H9 (cell line): Measurements from ENCODE around the gene ATP1A2. TPM values are rescaled to one million over a fixed set of nuclear protein-coding genes. Genes with fewer than 3 reads are reported as not detected.

Experiments used
- DNase-seq: peaks from one replicate; pipeline ENCODE4 v3.0.0-alpha.2; 2017
- H2AFZ ChIP-seq: one replicate; pipeline ENCODE4 v1.6.1; 2013; ENCODE audit warnings: mild to moderate bottlenecking, low read length, control low read depth, moderate library complexity
- H2AK5ac ChIP-seq: 2 replicates; pipeline ENCODE4 v1.6.1; 2013; ENCODE audit warnings: low read length, control low read depth, mixed read lengths; ENCODE audit not compliant: insufficient read length
- H2BK120ac ChIP-seq: one replicate; pipeline ENCODE4 v1.6.1; 2013; ENCODE audit warnings: low read depth, mild to moderate bottlenecking, low read length, control low read depth, inconsistent platforms; ENCODE audit not compliant: poor library complexity, severe bottlenecking
- H2BK12ac ChIP-seq: 2 replicates; pipeline ENCODE4 v1.6.1; 2013; ENCODE audit warnings: low read length, control low read depth, mixed read lengths, low read depth; ENCODE audit not compliant: insufficient read length
- H2BK15ac ChIP-seq: 2 replicates; pipeline ENCODE4 v1.6.1; 2013; ENCODE audit warnings: low read depth, low read length, control low read depth
- H2BK20ac ChIP-seq: one replicate; pipeline ENCODE4 v1.6.1; 2013; ENCODE audit warnings: low read depth, mild to moderate bottlenecking, low read length, control low read depth, inconsistent platforms; ENCODE audit not compliant: poor library complexity, severe bottlenecking
- H2BK5ac ChIP-seq: 2 replicates; pipeline ENCODE4 v1.6.1; 2013; ENCODE audit warnings: low read length, control low read depth, mixed read lengths; ENCODE audit not compliant: insufficient read length
- H3K14ac ChIP-seq: 2 replicates; pipeline ENCODE4 v1.6.1; 2013; ENCODE audit warnings: low read length, control low read depth; ENCODE audit not compliant: insufficient read depth
- H3K18ac ChIP-seq: 2 replicates; pipeline ENCODE4 v1.6.1; 2013; ENCODE audit warnings: low read depth, mild to moderate bottlenecking, mixed read lengths, low read length, control low read depth; ENCODE audit not compliant: insufficient read length
- H3K23ac ChIP-seq: 2 replicates; pipeline ENCODE4 v1.6.1; 2013; ENCODE audit warnings: low read length, control low read depth, mixed read lengths, low read depth; ENCODE audit not compliant: insufficient read length
- H3K23me2 ChIP-seq: 2 replicates; pipeline ENCODE4 v1.6.1; 2013; ENCODE audit warnings: low read depth, mild to moderate bottlenecking, mixed read lengths, low read length, control low read depth; ENCODE audit not compliant: insufficient read length, poor library complexity, severe bottlenecking
- H3K27ac ChIP-seq: 2 replicates; pipeline ENCODE4 v1.5.1; 2013; ENCODE audit warnings: low read length, control low read depth, mixed read lengths, low read depth; ENCODE audit not compliant: insufficient read length
- H3K27me3 ChIP-seq: 2 replicates; pipeline ENCODE4 v1.6.1; 2013; ENCODE audit warnings: low read length, control low read depth, inconsistent platforms; ENCODE audit not compliant: insufficient read depth
- H3K4ac ChIP-seq: 2 replicates; pipeline ENCODE4 v1.6.1; 2013; ENCODE audit warnings: low read depth, mild to moderate bottlenecking, control low read depth, inconsistent platforms, low read length, moderate library complexity
- H3K4me1 ChIP-seq: 2 replicates; pipeline ENCODE4 v1.6.1; 2013; ENCODE audit warnings: low read length, control low read depth, inconsistent platforms; ENCODE audit not compliant: insufficient read depth
- H3K4me2 ChIP-seq: 2 replicates; pipeline ENCODE4 v1.6.1; 2013; ENCODE audit warnings: low read length, control low read depth, mixed read lengths; ENCODE audit not compliant: insufficient read length, insufficient read depth
- H3K56ac ChIP-seq: 2 replicates; pipeline ENCODE4 v1.6.1; 2013; ENCODE audit warnings: low read depth, mild to moderate bottlenecking, mixed read lengths, low read length, control low read depth; ENCODE audit not compliant: insufficient read length
- H3K79me1 ChIP-seq: 2 replicates; pipeline ENCODE4 v1.6.1; 2013; ENCODE audit warnings: low read depth, mild to moderate bottlenecking, moderate library complexity, low read length, control low read depth, inconsistent platforms; ENCODE audit not compliant: insufficient read depth, poor library complexity, severe bottlenecking
- H3K79me2 ChIP-seq: 2 replicates; pipeline ENCODE4 v1.6.1; 2013; ENCODE audit warnings: low read length, control low read depth, inconsistent platforms; ENCODE audit not compliant: insufficient read depth
- H3K9ac ChIP-seq: 2 replicates; pipeline ENCODE4 v1.6.1; 2013; ENCODE audit warnings: low read length, control low read depth, mixed read lengths; ENCODE audit not compliant: insufficient read length; ENCODE audit errors: extremely low read depth
- H3K9me3 ChIP-seq: one replicate; pipeline ENCODE4 v1.6.1; 2013; ENCODE audit warnings: low read depth, low read length, inconsistent platforms; ENCODE audit not compliant: control insufficient read depth
- H3T11ph ChIP-seq: one replicate; pipeline ENCODE4 v1.6.1; 2013; ENCODE audit warnings: mild to moderate bottlenecking, low read length, control low read depth, inconsistent platforms
- H4K20me1 ChIP-seq: one replicate; pipeline ENCODE4 v1.6.1; 2013; ENCODE audit not compliant: control insufficient read depth, insufficient read length, insufficient read depth
- H4K5ac ChIP-seq: 2 replicates; pipeline ENCODE4 v1.6.1; 2013; ENCODE audit warnings: low read depth, mild to moderate bottlenecking, mixed read lengths, low read length, control low read depth; ENCODE audit not compliant: insufficient read length
- H4K8ac ChIP-seq: replicated peaks from 2 replicates; pipeline ENCODE4 v1.6.1; 2013; ENCODE audit warnings: low read length, control low read depth, mixed read lengths, low read depth; ENCODE audit not compliant: insufficient read length
- H4K91ac ChIP-seq: 2 replicates; pipeline ENCODE4 v1.6.1; 2013; ENCODE audit warnings: low read depth, mild to moderate bottlenecking, moderate library complexity, mixed read lengths, low read length, control low read depth; ENCODE audit not compliant: insufficient read length
- H3K27ac Mint-ChIP-seq, 3 experiments: 2 replicates in 2 of 3; 3 replicates in 1 of 3; pipeline ENCODE4 v1.8.0; 2020 to 2021; ENCODE audit warnings: mixed read lengths in 3 of 3, mild to moderate bottlenecking in 1 of 3, moderate library complexity in 1 of 3
- H3K27me3 Mint-ChIP-seq: 2 replicates; pipeline ENCODE4 v1.8.0; 2021; ENCODE audit warnings: low read depth, mild to moderate bottlenecking, moderate library complexity, mixed read lengths
- H3K36me3 Mint-ChIP-seq, 3 experiments: 2 replicates in 2 of 3; 3 replicates in 1 of 3; pipeline ENCODE4 v1.8.0; 2020 to 2021; ENCODE audit warnings: low read depth in 3 of 3, mixed read lengths in 3 of 3; ENCODE audit not compliant: insufficient read depth in 1 of 3
- H3K4me1 Mint-ChIP-seq, 2 experiments: 2 replicates each; pipeline ENCODE4 v1.8.0; 2020; ENCODE audit warnings: mixed read lengths in 2 of 2
- H3K4me3 Mint-ChIP-seq, 2 experiments: 2 replicates in 1 of 2; 3 replicates in 1 of 2; pipeline ENCODE4 v1.8.0; 2020 to 2021; ENCODE audit warnings: mild to moderate bottlenecking in 2 of 2, mixed read lengths in 2 of 2, moderate library complexity in 1 of 2
- H3K9me3 Mint-ChIP-seq, 2 experiments: 2 replicates in 1 of 2; 3 replicates in 1 of 2; pipeline ENCODE4 v1.8.0; 2020; ENCODE audit warnings: mild to moderate bottlenecking in 2 of 2, mixed read lengths in 2 of 2, moderate library complexity in 1 of 2
- CTCF ChIP-seq: fragments of 200-600 bp; sonication (generic); conservative IDR thresholded peaks from 3 replicates; pipeline ENCODE4 v1.8.0; 2021; ENCODE audit warnings: antibody characterized with exemption, mild to moderate bottlenecking
- total RNA-seq: library from RNA; stranded (reverse); gene quantifications from 2 replicates; pipeline ENCODE4 v1.2.1, GENCODE V29; 2021

The ATP1A2 gene
- total RNA-seq, 1 experiment from 2014 or later: 3.0 TPM

GRCh38 chr1:160159846-160160245 is 44.3 kb downstream of the ATP1A2 start:
- Histone ChIP-seq H3K4me2 (no peak overlapping the region), H3K4ac (no peak overlapping the region), H3T11ph (no peak overlapping the region), H3K4me1 (peaks cover 2% of the 10 kb centered on the region; the same call in 1 of the 2 replicates), H3K23ac (no peak overlapping the region), H3K18ac (no peak overlapping the region), H4K5ac (no peak overlapping the region), H2BK20ac (no peak overlapping the region), H3K9me3 (no peaks in the 10 kb centered on the region), H3K27me3 (no peaks in the 10 kb centered on the region), H2AFZ (no peak overlapping the region), H3K79me1 (no peaks in the 10 kb centered on the region), H2BK120ac (no peak overlapping the region), H3K79me2 (no peaks in the 10 kb centered on the region), H2BK12ac (no peak overlapping the region), H2BK5ac (no peak overlapping the region), H3K14ac (no peak overlapping the region), H3K9ac (no peak overlapping the region), H3K27ac (no peak overlapping the region), H3K23me2 (no peaks in the 10 kb centered on the region), H4K20me1 (no peaks in the 10 kb centered on the region), H4K91ac (no peak overlapping the region), H3K56ac (no peak overlapping the region), H2AK5ac (no peak overlapping the region), H2BK15ac (no peak overlapping the region), H4K8ac (no peak overlapping the region)
- H3K4me3 Mint-ChIP-seq: no peak overlapping the region
- no peaks in the 10 kb centered on the region for H3K9me3 Mint-ChIP-seq
- no peaks in the 10 kb centered on the region for H3K36me3 Mint-ChIP-seq
- H3K27ac Mint-ChIP-seq: no peak overlapping the region
- peaks cover 5% of the 10 kb centered on the region for H3K27me3 Mint-ChIP-seq
- peaks cover 0 to 12% of the 10 kb centered on the region in 2 experiments; a peak in 3 of 4 replicates for H3K4me1 Mint-ChIP-seq
- DNase-seq: no peak
- TF ChIP-seq CTCF: no peak
